ENCODE data around the gene LAMB1. TPM values are rescaled to one million over a fixed set of nuclear protein-coding genes. Genes with fewer than 3 reads are reported as not detected.

LAMB1 gene
- total and polyA plus RNA-seq, 2 of the 13 experiments (the other 11 are each of a cell fraction or from before 2014, with no cell fraction given) = 109 to 124 TPM

GRCh38 chr7:108014747-108015682 lies 12.1 kb upstream of the LAMB1 start (continued):
- peak; percentile 98 for TF ChIP-seq ARID5B (CRISPR knock-in tag; IDR thresholded peaks at IDR 0.05)
- TF ChIP-seq PCBP1 (IDR thresholded peaks at IDR 0.05; ENCODE audit: borderline replicate concordance, low read depth, low read length) = no peak
- TF ChIP-seq ZNF180 (CRISPR knock-in tag; IDR thresholded peaks at IDR 0.05; ENCODE audit: borderline replicate concordance, low read depth) = no peak
- TF ChIP-seq ZNF329 (CRISPR knock-in tag; IDR thresholded peaks at IDR 0.05; ENCODE audit: low read depth) = no peak
- TF ChIP-seq JARID2 (CRISPR knock-in tag; IDR thresholded peaks at IDR 0.05; ENCODE audit: insufficient replicate concordance) = no peak
- TF ChIP-seq HNRNPLL (IDR thresholded peaks at IDR 0.05; ENCODE audit: low read depth, low read length, poor library complexity, severe bottlenecking) = no peak
- no peak for TF ChIP-seq DNMT3B (CRISPR knock-in tag; conservative IDR thresholded peaks at IDR 0.05)
- TF ChIP-seq ZNF550 (CRISPR knock-in tag; IDR thresholded peaks at IDR 0.05; ENCODE audit: borderline replicate concordance) = no peak
- TF ChIP-seq E2F5 (CRISPR knock-in tag; conservative IDR thresholded peaks at IDR 0.05) = no peak
- no peak for TF ChIP-seq ZBTB10 (CRISPR knock-in tag; IDR thresholded peaks at IDR 0.05; ENCODE audit: borderline replicate concordance)
- no peak for TF ChIP-seq MAFF (IDR thresholded peaks at IDR 0.05; ENCODE audit: low read depth, low read length)
- TF ChIP-seq REST (IDR thresholded peaks at IDR 0.05; ENCODE audit: borderline replicate concordance in 1 of 2, low read depth in 1 of 2, low read length in 2 of 2) = peak in 1 of 2 experiments; percentile 68; a peak in 1 of 4 replicates
- no peak for TF ChIP-seq KLF13 (CRISPR knock-in tag; IDR thresholded peaks at IDR 0.05)
- TF ChIP-seq ZNF768 (CRISPR knock-in tag; IDR thresholded peaks at IDR 0.05) = no peak
- TF ChIP-seq GZF1 (CRISPR knock-in tag; IDR thresholded peaks at IDR 0.05) = no peak
- TF ChIP-seq HNRNPUL1 (IDR thresholded peaks at IDR 0.05; ENCODE audit: low read depth, low read length) = no peak
- TF ChIP-seq RAD21 (CRISPR knock-in tag; IDR thresholded peaks at IDR 0.05) = no peak

Measured in HepG2 (cell line).